ENCODE data around the gene DGLUCY.
"Not testable (repeated sequence)": the region's sequence is repeated elsewhere in the genome, so short reads cannot be mapped to it uniquely, and the experiment has no call there.

DGLUCY gene

DNA sequence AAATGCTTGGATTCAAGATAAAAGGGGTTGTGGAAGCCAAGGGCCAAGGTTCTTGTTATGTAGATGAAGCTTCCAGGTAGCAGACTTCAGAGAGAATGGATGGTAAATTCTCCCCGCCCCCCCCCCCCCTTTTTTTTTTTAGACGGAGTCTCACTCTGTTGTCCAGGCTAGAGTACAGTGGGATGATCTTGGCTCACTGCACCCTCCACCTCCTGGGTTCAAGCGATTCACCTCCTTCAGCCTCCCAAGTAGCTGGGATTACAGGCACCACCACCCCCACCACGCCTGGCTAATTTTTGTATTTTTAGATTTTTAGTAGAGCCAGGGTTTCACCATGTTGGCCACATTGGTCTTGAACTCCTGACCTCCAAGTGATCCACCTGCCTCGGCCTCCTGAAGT lies 4.1 kb downstream of the DGLUCY start:
- peaks cover 22% of the 10 kb centered on the region for H3K4me1 ChIP-seq (ENCODE audit: insufficient read depth, low read length)
- no peaks in the 10 kb centered on the region; the same call in none of the 2 replicates for H3K9me3 ChIP-seq (ENCODE audit: control insufficient read depth, insufficient read depth, low read length)
- no peaks in the 10 kb centered on the region for H3K36me3 ChIP-seq (ENCODE audit: insufficient read depth, low read length)
- no peak overlapping the region for H3K9ac ChIP-seq (ENCODE audit: low read depth, low read length)

DNA sequence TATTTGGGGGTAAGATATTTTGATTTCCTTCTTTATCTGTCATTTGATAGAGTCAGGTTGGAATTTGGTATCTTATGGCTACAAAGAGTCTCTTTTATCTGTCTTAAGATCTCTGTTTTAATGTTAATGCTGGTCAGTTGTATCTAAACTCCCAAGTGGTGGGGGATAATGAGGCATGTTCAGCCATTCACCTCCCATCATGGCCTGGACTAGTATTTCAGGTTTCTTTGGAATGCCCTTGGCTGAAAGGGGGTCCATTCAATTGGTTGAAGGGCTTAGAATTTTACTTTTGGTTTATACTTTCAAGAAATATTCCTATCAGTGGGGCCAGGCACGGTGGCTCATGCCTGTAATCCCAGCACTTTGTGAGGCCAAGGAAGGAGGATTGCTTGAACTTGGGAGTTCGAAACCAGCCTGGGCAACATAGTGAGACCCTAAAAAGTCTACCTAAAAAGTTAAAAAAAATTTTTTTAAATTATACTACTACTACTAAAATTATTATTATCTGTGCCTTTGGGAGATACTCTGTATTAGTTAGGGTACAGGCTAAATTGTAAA lies 4.7 kb downstream of the DGLUCY start:
- no peaks in the 10 kb centered on the region for H3K36me3 ChIP-seq (ENCODE audit: insufficient read depth, low read length)
- H3K9ac ChIP-seq (ENCODE audit: low read depth, low read length) = no peak overlapping the region
- H3K4me1 ChIP-seq (ENCODE audit: insufficient read depth, low read length) = peaks cover 19% of the 10 kb centered on the region
- H3K9me3 ChIP-seq (ENCODE audit: control insufficient read depth, insufficient read depth, low read length) = no peaks in the 10 kb centered on the region; the same call in none of the 2 replicates

DNA sequence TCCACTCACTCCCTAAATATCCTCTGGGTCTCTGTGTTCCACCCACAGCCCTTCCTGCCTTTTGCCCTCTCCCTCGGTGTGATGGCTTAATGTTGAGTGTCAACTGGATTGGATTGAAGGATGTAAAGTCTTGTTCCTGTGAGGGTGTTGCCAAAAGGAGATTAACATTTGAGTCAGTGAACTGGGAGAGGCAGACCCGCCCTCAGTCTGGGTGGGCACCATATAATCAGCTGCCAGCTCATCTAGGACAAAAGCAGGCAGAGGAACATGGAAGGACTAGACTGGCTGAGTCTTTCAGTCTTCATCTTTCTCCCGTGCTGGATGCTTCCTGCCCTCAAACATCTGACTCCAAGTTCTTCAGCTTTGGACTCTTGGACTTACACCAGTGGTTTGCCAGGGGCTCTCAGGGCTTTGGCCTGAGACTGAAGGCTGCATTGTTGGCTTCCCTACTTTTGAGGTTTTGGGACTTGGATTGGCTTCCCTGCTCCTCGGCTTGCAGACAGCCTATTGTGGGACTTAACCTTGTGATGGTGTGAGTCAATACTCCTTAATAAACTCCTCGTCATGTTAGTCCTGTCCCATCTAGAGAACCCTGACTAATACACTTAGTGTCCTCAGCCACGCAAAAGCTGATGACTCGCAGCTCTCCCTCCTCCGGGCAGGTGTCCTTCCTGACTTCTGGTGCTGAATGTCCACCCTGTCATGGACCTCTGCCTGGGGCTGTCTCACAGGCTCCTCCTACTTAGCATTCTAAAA lies 5.9 kb downstream of the DGLUCY start:
- no peaks in the 10 kb centered on the region for H3K36me3 ChIP-seq (ENCODE audit: insufficient read depth, low read length)
- H3K9me3 ChIP-seq (ENCODE audit: control insufficient read depth, insufficient read depth, low read length) = no peaks in the 10 kb centered on the region; the same call in none of the 2 replicates
- no peak overlapping the region for H3K9ac ChIP-seq (ENCODE audit: low read depth, low read length)
- peaks cover 17% of the 10 kb centered on the region for H3K4me1 ChIP-seq (ENCODE audit: insufficient read depth, low read length)

DNA sequence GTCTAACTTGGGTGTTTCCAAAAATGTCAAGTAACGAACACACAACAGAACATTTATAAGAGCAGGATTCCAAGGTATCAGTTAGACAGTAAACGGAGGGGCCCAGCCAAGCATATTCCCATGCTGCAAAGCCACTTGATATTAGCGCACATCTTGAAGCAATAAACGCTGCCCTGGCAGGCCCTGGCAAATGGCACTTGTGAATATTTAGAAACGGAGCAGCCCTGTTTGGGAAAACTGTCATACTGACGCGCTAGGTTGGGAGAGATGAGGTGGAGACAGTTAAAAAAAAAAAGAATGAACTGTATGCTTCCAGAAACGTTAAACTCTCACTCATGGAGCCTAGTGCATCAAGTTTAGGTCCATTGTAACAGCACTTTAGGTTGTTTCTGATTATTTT lies 9.3 kb downstream of the DGLUCY start:
- peaks cover 4% of the 10 kb centered on the region for H3K9me3 ChIP-seq (ENCODE audit: control insufficient read depth, insufficient read depth, low read length)
- no peak overlapping the region for H3K9ac ChIP-seq (ENCODE audit: low read depth, low read length)
- no peaks in the 10 kb centered on the region for H3K36me3 ChIP-seq (ENCODE audit: insufficient read depth, low read length)
- H3K4me1 ChIP-seq (ENCODE audit: insufficient read depth, low read length) = no peaks in the 10 kb centered on the region

DNA sequence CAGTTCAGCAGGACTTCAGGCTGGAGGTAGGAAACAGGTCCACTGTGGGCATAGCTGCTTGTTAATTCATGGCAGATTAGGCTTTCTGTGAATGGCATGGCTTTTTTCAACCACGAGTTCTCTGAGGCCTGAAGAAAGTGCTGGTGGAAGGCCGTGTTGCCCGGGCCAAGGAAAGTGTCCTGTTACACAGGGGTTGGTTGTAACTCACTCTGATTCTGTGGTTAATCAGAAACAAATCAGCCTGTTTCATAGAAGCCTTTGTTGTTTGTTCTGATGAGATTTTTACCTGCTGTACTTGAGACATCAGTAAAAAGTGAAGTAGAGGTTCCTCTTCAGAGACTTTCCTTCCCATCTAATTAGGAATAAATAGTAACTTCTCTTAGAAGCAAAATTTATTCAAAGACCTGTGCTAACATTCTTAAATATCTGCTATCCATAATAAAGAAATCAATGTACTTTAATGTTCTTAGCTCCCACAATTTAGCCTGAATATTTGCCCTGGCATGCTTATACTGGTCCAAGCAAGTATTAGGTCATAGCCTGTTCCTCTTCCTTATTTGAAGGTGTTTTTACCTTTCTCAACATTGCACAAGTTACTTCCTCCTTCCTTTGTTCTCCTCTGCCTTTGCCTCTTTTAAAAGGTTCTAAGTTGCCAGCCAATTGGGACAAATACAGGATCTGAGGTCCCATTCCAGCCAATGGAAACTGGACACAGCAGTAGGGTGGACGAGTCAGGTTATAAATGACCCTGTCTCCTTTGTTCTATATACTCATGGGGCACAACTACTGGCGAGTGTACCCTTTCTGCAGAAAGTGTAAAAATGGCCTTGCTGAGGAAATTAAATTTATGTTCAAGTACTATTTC lies 10.8 kb downstream of the DGLUCY start:
- H3K9ac ChIP-seq (ENCODE audit: low read depth, low read length); H3K36me3 ChIP-seq (ENCODE audit: insufficient read depth, low read length); H3K4me1 ChIP-seq (ENCODE audit: insufficient read depth, low read length); H3K9me3 ChIP-seq (ENCODE audit: control insufficient read depth, insufficient read depth, low read length): not testable (repeated sequence)

DNA sequence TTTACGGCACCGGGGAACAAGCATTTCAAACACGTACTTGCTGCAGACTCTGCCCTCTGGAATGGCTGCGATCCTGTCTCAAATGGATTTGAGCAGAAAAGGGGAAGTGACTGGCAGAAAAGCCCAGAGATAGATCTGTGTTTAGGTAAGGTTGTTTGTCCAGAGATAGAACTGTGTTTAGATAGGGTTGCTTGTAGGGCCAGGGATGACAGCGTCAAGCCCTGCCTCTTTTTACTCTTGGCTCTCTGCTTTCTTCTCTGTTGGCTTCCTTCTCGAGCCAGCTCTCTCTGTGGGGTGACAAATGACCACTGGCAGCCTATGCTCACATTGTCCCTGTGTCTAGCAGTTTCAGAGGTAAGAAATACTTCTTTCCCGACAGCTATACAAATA lies 11.4 kb downstream of the DGLUCY start:
- Histone ChIP-seq H3K4me1 (ENCODE audit: insufficient read depth, low read length) (no peaks in the 10 kb centered on the region), H3K36me3 (ENCODE audit: insufficient read depth, low read length) (no peaks in the 10 kb centered on the region), H3K9me3 (ENCODE audit: control insufficient read depth, insufficient read depth, low read length) (peaks cover 4% of the 10 kb centered on the region), H3K9ac (ENCODE audit: low read depth, low read length) (no peak overlapping the region)

DNA sequence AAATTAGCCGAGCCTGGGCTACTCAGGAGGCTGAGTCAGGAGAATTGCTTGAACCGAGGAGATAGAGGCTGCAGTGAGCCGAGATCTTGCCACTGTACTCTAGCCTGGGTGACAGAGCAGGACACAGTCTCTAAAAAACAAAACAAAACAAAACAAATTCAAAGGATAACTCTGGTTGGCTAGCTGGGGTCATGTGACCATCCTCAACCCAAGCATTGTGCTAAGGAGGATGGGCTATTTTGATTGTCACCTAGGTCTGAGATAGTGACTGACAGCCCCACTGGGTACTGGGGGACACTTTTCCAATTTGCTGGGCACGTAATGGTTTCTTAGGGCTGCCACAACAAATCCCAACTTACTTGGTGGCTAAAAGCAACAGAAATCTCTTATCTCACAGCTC lies 11.9 kb downstream of the DGLUCY start:
- no peaks in the 10 kb centered on the region for H3K36me3 ChIP-seq (ENCODE audit: insufficient read depth, low read length)
- H3K4me1 ChIP-seq (ENCODE audit: insufficient read depth, low read length) = no peaks in the 10 kb centered on the region
- peaks cover 4% of the 10 kb centered on the region for H3K9me3 ChIP-seq (ENCODE audit: control insufficient read depth, insufficient read depth, low read length)
- H3K9ac ChIP-seq (ENCODE audit: low read depth, low read length) = no peak overlapping the region

DNA sequence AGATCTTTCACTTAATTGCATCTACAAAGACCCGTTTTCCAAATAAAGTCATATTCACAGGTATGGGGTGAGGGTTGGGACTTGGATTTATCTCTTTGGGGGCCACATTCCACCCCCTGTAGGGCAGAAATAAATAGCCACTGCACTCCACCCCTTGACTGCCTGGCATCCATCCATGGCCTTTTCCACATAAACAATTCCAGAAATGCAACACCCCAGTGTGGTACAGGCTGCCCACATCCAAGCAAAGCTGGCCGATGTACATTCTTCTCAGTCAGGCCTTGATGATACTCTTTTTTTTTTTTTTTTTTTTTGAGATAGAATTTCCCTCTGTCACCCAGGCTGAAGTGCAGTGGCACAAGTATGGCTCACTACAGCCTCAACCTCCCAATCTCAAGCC lies 12.9 kb downstream of the DGLUCY start:
- Histone ChIP-seq H3K4me1 (ENCODE audit: insufficient read depth, low read length) (no peaks in the 10 kb centered on the region), H3K36me3 (ENCODE audit: insufficient read depth, low read length) (no peaks in the 10 kb centered on the region), H3K9ac (ENCODE audit: low read depth, low read length) (no peak overlapping the region)

DNA sequence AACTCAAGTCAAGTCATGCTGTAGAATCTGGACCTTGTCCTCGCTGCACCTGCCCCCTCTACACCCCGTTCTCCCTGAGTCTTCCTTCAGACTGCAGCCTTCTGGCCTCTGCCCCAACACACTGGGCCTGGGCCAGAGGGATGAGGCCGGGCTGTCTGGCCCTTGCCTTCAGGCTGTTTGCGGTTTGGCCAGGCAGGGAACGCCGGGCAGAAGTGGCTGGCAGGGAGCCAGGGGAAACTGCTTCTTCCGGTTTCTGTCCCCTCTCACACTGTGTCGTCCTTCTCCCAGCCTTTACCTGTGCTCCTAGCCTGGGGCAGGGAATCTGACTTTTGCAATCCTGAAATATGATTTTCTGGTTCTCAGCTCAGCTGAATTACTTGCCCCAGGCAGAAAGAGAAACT lies 13.5 kb downstream of the DGLUCY start:
- H3K36me3 ChIP-seq (ENCODE audit: insufficient read depth, low read length) = no peaks in the 10 kb centered on the region
- no peaks in the 10 kb centered on the region for H3K4me1 ChIP-seq (ENCODE audit: insufficient read depth, low read length)
- H3K9me3 ChIP-seq (ENCODE audit: control insufficient read depth, insufficient read depth, low read length) = peaks cover 4% of the 10 kb centered on the region
- H3K9ac ChIP-seq (ENCODE audit: low read depth, low read length) = no peak overlapping the region

More for the DNA sequence above, 12.9 kb downstream of the DGLUCY start:
- peaks cover 4% of the 10 kb centered on the region for H3K9me3 ChIP-seq (ENCODE audit: control insufficient read depth, insufficient read depth, low read length)

DNA sequence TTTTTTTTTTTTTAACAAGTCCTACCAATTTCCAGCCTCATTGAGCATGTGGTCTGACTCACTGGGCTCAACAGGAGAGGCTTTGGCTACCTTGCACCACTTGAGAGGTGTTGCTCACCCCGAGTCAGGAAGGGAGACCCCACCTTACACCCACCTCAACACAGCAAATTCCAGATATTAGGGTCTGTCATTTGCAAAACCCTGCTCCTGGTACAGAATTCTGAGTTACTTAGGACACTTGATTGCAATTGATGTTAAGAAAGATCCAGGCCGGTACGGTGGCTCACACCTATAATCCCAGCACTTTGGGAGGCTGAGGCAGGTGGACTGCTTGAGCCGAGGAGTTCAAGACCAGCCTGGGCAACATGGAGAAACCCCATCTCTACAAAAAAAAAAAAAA lies 14.1 kb downstream of the DGLUCY start:
- Histone ChIP-seq H3K9me3 (ENCODE audit: control insufficient read depth, insufficient read depth, low read length) (peaks cover 4% of the 10 kb centered on the region), H3K36me3 (ENCODE audit: insufficient read depth, low read length) (no peaks in the 10 kb centered on the region), H3K9ac (ENCODE audit: low read depth, low read length) (no peak overlapping the region), H3K4me1 (ENCODE audit: insufficient read depth, low read length) (no peaks in the 10 kb centered on the region)

DNA sequence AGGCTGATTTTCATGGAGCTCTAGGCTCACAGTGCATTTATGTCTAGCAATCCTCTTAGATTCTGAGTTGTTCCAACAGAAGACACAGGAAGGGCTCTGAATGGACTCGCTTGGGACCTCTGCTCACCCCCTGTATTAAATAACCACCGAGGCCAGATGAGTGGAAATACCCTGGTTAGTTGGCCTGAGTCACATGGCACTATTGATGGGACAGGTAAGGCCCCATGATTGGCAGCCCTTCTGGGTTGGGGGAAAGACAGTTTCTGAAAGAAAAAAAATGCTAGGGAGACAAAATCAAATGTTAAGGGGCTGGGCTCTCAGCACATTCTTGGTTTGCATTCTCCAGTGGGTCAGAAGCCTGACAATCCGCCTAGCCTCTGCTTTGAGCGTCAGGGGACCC lies 14.8 kb downstream of the DGLUCY start:
- peaks cover 4% of the 10 kb centered on the region for H3K9me3 ChIP-seq (ENCODE audit: control insufficient read depth, insufficient read depth, low read length)
- no peak overlapping the region for H3K9ac ChIP-seq (ENCODE audit: low read depth, low read length)
- H3K4me1 ChIP-seq (ENCODE audit: insufficient read depth, low read length) = no peaks in the 10 kb centered on the region
- no peaks in the 10 kb centered on the region for H3K36me3 ChIP-seq (ENCODE audit: insufficient read depth, low read length)

DNA sequence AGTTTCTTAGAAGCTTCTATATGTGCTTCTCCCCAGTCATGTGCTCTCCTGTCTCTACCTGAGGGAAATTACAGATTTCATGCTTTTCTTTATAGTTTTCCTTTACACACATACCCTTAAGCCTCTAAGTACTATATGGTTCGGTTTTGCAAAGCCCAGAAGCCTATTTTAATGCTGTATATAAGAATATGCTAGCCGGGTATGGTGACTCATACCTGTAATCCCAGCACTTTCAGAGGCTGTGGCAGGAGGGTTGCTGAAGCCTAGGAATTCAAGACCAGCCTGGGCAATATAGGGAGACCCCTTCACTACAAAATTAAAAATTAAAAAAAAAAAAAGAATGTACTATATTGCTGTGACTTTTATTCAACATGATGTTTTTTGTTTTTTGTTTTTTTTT lies 15.4 kb downstream of the DGLUCY start:
- Histone ChIP-seq H3K4me1 (ENCODE audit: insufficient read depth, low read length) (no peaks in the 10 kb centered on the region), H3K9ac (ENCODE audit: low read depth, low read length) (no peak overlapping the region), H3K36me3 (ENCODE audit: insufficient read depth, low read length) (no peaks in the 10 kb centered on the region)

DNA sequence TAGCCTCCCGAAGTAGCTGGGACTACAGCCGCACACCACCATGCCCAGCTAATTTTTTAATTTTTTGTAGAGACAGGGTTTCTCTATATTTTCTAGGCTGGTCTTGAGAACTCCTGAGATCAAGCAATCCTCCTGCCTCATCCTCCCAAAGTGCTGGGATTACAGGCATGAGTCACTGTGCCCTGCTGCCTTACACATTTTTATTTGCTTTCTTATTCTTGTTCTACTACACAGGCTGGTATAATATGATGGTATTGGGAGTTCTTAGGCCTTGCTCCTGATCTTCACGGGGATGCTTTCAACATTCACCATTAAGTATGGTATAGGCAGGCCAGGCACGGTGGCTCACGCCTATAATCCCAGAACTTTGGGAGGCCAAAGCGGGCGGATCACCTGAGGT lies 21.2 kb downstream of the DGLUCY start:
- Histone ChIP-seq H3K9ac (ENCODE audit: low read depth, low read length) (no peak overlapping the region), H3K9me3 (ENCODE audit: control insufficient read depth, insufficient read depth, low read length) (no peaks in the 10 kb centered on the region), H3K36me3 (ENCODE audit: insufficient read depth, low read length) (peaks cover 4% of the 10 kb centered on the region; the same call in 1 of the 2 replicates), H3K4me1 (ENCODE audit: insufficient read depth, low read length) (0 out of 2 replicates have a peak, but pooled peaks cover 6% of the 10 kb centered on the region)

More for the DNA sequence above, 15.4 kb downstream of the DGLUCY start:
- peaks cover 4% of the 10 kb centered on the region for H3K9me3 ChIP-seq (ENCODE audit: control insufficient read depth, insufficient read depth, low read length)

DNA sequence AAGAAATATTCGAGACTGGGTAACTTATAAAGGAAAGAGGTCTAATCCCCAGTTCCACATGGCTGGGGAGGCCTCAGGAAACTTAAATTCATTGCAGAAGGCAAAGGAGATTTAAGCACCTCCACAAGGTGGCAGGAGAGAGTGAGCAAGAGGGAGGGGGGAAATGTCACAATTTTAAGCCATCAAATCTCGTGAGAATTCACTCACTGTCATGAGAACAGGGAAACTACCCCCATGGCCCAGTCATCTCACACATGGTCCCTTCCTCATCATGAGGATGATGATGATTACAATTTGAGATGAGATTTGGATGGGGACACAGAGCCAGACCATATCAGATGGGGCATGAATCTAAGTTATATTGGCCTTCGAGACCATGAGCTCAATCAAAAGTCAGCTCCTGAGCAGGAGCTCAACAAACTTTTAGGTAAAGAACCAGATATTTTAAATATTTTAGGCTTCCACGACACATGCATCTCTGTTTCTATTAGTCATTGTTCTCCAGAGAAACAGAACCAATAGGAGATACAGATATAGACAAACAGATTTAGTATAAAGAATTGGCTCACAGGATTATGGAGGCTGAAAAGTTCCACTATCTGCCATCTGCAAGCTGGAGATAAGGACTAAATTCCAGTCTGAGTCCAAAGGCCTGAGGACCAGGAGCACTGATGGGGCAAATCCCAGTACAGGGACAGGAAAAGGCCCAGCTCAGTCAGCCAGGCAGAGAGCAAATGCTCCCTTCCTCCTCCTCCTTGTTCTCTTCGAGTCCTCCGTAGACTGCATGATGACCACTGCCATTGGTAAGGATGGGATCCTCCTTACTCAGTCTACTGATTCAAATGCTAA lies 24.9 kb downstream of the DGLUCY start:
- Histone ChIP-seq H3K9ac (ENCODE audit: low read depth, low read length) (no peak overlapping the region), H3K36me3 (ENCODE audit: insufficient read depth, low read length) (peaks cover 4% of the 10 kb centered on the region; the same call in 1 of the 2 replicates), H3K9me3 (ENCODE audit: control insufficient read depth, insufficient read depth, low read length) (no peaks in the 10 kb centered on the region; the same call in 1 of the 2 replicates), H3K4me1 (ENCODE audit: insufficient read depth, low read length) (0 out of 2 replicates have a peak, but pooled peaks cover 6% of the 10 kb centered on the region)

Measured in ES-I3 (cell line).